Cardiac fibroblast (primary cell): Measurements from ENCODE around the gene PM20D2.

Experiments used
- DNase-seq, 2 donors: peaks; one replicate each; pipeline versions ENCODE4 v3.0.0 to v3.0.0-alpha.2; 2010; ENCODE audit warnings: low read depth in 2 of 2
- H3K4me3 ChIP-seq, 2 donors: replicated peaks in 1 of 2; 1 replicate in 1 of 2; 2 replicates in 1 of 2; pipeline ENCODE4 v1.5.1; 2011; ENCODE audit warnings: low read depth in 2 of 2, low read length in 2 of 2, mild to moderate bottlenecking in 2 of 2, moderate library complexity in 1 of 2
- CTCF ChIP-seq: IDR thresholded peaks from one replicate; pipeline ENCODE4 v1.5.1; 2011; ENCODE audit warnings: low read depth, mild to moderate bottlenecking, low read length, inconsistent platforms

PM20D2 gene

GRCh38 chr6:89144354-89144906, 1.4 kb upstream of the PM20D2 start:
- no peak for DNase-seq
- no peak for TF ChIP-seq CTCF
- H3K4me3 ChIP-seq = no peak overlapping the region

GRCh38 chr6:89145091-89145955, 532 bp upstream of the PM20D2 start:
- TF ChIP-seq CTCF = no peak
- H3K4me3 ChIP-seq = peak overlapping the region; percentile 47 to 61
- DNase-seq = peak; percentile 29

- TF ChIP-seq CTCF = no peak
Observed at GRCh38 chr6:89146718-89147700, 1.2 kb downstream of the PM20D2 start.

GRCh38 chr6:89148016-89148750, 2.3 kb downstream of the PM20D2 start:
- DNase-seq = peak in 1 of 2 donors; percentile 5
- no peak overlapping the region for H3K4me3 ChIP-seq
- TF ChIP-seq CTCF = no peak

More at GRCh38 chr6:89146718-89147700, 1.2 kb downstream of the PM20D2 start:
- peak overlapping the region; percentile 47 to 61 for H3K4me3 ChIP-seq
- DNase-seq = peak; percentile 45 to 62

- H3K4me3 ChIP-seq = no peak overlapping the region
- no peak for TF ChIP-seq CTCF
- peak in 1 of 2 donors; percentile 32 for DNase-seq
Observed at GRCh38 chr6:89154131-89154530, 8.3 kb downstream of the PM20D2 start.
